Measurements from ENCODE around the gene GDI2. TPM values are rescaled to one million over a fixed set of nuclear protein-coding genes. Genes with fewer than 3 reads are reported as not detected.

The GDI2 gene
- total and polyA plus RNA-seq, 9 of the 15 experiments (the other 6 are each of a cell fraction or from before 2014, with no cell fraction given): 262 to 424 (median 287) TPM

DNA sequence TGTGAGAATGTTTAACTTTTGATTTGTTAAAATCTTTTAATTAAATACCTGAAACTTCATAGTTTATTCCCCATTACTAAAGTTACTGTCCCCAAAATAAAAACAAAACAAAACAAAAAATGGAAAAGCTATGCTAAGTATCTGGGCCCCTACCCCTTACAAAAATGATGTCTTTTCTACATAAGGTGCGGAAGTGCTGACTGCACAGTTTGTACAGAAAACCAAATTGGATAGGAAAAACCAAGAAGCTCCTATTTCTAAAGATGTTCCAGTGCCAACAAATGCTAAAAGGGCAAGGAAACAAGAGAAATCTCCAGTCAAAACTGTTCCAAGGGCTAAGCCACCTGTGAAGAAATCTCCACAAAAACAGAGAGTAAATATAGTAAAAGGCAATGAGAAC, 78.1 kb downstream of the GDI2 start:
- CTCF ChIA-PET (ENCODE audit: low intra/inter-chr PET ratio): no interaction called here
- BruUV-seq (replicated peaks): no TSS peak

More for the DNA sequence above, 78.1 kb downstream of the GDI2 start:
- intact Hi-C loops (cut with micrococcal nuclease): loop anchor here (10.0 kb wide), 1 partner anchor 100 kb away; no protein-coding TSS in a partner anchor
- no peak overlapping the region for H3K4me2 ChIP-seq (ENCODE audit: insufficient read depth, low read length)
- no peak for DNase-seq (ENCODE audit: extremely low read depth in 1 of 4, low spot score in 3 of 4)
- 96% methylated on average over 1 of the region's 1 CpG for WGBS (ENCODE audit: insufficient coverage, low coverage, missing lambda C conversion rate)
- H3K27me3 ChIP-seq (ENCODE audit: control insufficient read depth in 2 of 2, insufficient read depth in 2 of 2, low read length in 2 of 2): no peaks in the 10 kb centered on the region
- no peaks in the 10 kb centered on the region for H3K9me1 ChIP-seq (ENCODE audit: control insufficient read depth, insufficient read depth, low read length)
- peaks cover 87% of the 10 kb centered on the region for H3K36me3 ChIP-seq (ENCODE audit: control insufficient read depth, insufficient read depth, low read length)
- no peaks in the 10 kb centered on the region for H3K9me3 ChIP-seq (replicated peaks; ENCODE audit: control insufficient read depth, insufficient read depth, low read depth, low read length)
- no peak overlapping the region for H2AFZ ChIP-seq (ENCODE audit: low read depth, low read length)
- H3K79me2 ChIP-seq (ENCODE audit: control insufficient read depth, insufficient read depth, low read length): no peaks in the 10 kb centered on the region; the same call in 2 of the 3 replicates
- H3K9ac ChIP-seq (ENCODE audit: insufficient read depth in 1 of 2, low read depth in 2 of 2, low read length in 2 of 2): no peak overlapping the region
- in situ Hi-C loops (cut with MboI): no loop called here
- no peaks in the 10 kb centered on the region for H3K4me1 ChIP-seq (replicated peaks in 1 of 2; ENCODE audit: control insufficient read depth in 2 of 2, insufficient read depth in 2 of 2, low read length in 2 of 2)
- POLR2A ChIA-PET: interaction anchor here (0.7 to 1.4 kb wide), 3 partner anchors 9 to 107 kb away, joined by 3 to 4 read pairs (median 3); no protein-coding TSS in a partner anchor
- no peak for ATAC-seq
- H4K20me1 ChIP-seq (replicated peaks; ENCODE audit: control insufficient read depth, insufficient read depth, low read length): no peaks in the 10 kb centered on the region
- no peak overlapping the region for H3K27ac ChIP-seq (ENCODE audit: extremely low read depth, low read depth, low read length)
- no peak overlapping the region for H3K4me3 ChIP-seq
- TF ChIP-seq CBX1 (IDR thresholded peaks at IDR 0.05; ENCODE audit: low read depth) (no peak), SLC30A9 (CRISPR knock-in tag; IDR thresholded peaks at IDR 0.05) (no peak), MAFF (IDR thresholded peaks at IDR 0.05; ENCODE audit: low read length) (peak; percentile 53; the same call in 1 of the 2 replicates), YBX1 (IDR thresholded peaks at IDR 0.05) (no peak), C11orf30 (IDR thresholded peaks at IDR 0.05; ENCODE audit: low read depth) (peak; percentile 61), ZNF316 (IDR thresholded peaks at IDR 0.05) (peak; percentile 77), MAFK (IDR thresholded peaks at IDR 0.05; ENCODE audit: low read length) (peak; percentile 56), MAFG (tag; conservative IDR thresholded peaks at IDR 0.05) (peak; percentile 11; the same call in 1 of the 2 replicates), FOXJ3 (CRISPR knock-in tag; IDR thresholded peaks at IDR 0.05) (no peak)
- TF ChIP-seq, protein P1, sequence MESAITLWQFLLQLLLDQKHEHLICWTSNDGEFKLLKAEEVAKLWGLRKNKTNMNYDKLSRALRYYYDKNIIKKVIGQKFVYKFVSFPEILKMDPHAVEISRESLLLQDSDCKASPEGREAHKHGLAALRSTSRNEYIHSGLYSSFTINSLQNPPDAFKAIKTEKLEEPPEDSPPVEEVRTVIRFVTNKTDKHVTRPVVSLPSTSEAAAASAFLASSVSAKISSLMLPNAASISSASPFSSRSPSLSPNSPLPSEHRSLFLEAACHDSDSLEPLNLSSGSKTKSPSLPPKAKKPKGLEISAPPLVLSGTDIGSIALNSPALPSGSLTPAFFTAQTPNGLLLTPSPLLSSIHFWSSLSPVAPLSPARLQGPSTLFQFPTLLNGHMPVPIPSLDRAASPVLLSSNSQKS (CRISPR knock-in tag; IDR thresholded peaks at IDR 0.05): no peak
- FAIRE-seq: no peak

Data from K562 (cell line).